A549 (cell line): ENCODE results near the gene ANK2. TPM values are rescaled to one million over a fixed set of nuclear protein-coding genes. Genes with fewer than 3 reads are reported as not detected.

Source experiments
- ATAC-seq, 2 experiments: fragments of 200-7000 bp in 1 of 2; fragments of >200 bp in 1 of 2; cut with Nextera tagmentation in 1 of 2; cut with Tn5 transposase in 1 of 2; 3 replicates each; pipeline versions ENCODE4 v1.8.0 to v1.9.1; 2018 to 2020; ENCODE audit warnings: mild to moderate bottlenecking in 1 of 2, moderate library complexity in 1 of 2
- CTCF ChIA-PET: fragments of 300-600 bp; sonication (Branson Sonifier 250); formaldehyde crosslinking; extraction: SDS; loops from one replicate; lab custom pipeline; 2021; ENCODE audit warnings: antibody characterized with exemption, inconsistent platforms; lab: Yijun Ruan, JAX
- POLR2A ChIA-PET: fragments of 350-600 bp; formaldehyde crosslinking; extraction: SDS; loops from one replicate; lab custom pipeline; 2021; ENCODE audit warnings: antibody characterized with exemption, inconsistent platforms; lab: Yijun Ruan, JAX
- DNase-seq, 2 experiments: peaks; one replicate each; pipeline versions ENCODE4 v3.0.0 to v3.0.0-alpha.2; 2011 to 2016; ENCODE audit warnings: low read depth in 1 of 2, low spot score in 1 of 2
- FAIRE-seq: peaks from 2 replicates; lab custom pipeline; 2011; peaks lifted over from hg19 to GRCh38; lab: Jason Lieb, UNC
- H3K27ac ChIP-seq, 2 experiments: fragments of >200 bp; sonication (Bioruptor Twin); formaldehyde crosslinking; 3 replicates each; pipeline ENCODE4 v1.5.1; 2016 to 2017
- H3K4me1 ChIP-seq: fragments of >200 bp; sonication (Bioruptor Twin); formaldehyde crosslinking; 3 replicates; pipeline ENCODE4 v1.6.1; 2016
- H3K4me2 ChIP-seq: fragments of >200 bp; sonication (Bioruptor Twin); formaldehyde crosslinking; 3 replicates; pipeline ENCODE4 v1.6.1; 2016
- H3K4me3 ChIP-seq: fragments of >200 bp; sonication (Bioruptor Twin); formaldehyde crosslinking; 3 replicates; pipeline ENCODE4 v1.5.1; 2016
- H3K9me3 ChIP-seq: fragments of >200 bp; sonication (Bioruptor Twin); formaldehyde crosslinking; 3 replicates; pipeline ENCODE4 v1.6.1; 2016
- BCL3 ChIP-seq: fragments of >200 bp; sonication (Bioruptor Twin); formaldehyde crosslinking; IDR thresholded peaks from 3 replicates; pipeline ENCODE4 v1.6.1; 2016
- CHD2 ChIP-seq: fragments of 150-350 bp; IDR thresholded peaks from 2 replicates; pipeline ENCODE4 v1.6.1; 2014; ENCODE audit warnings: low read length; ENCODE audit not compliant: partially characterized antibody
- E2F6 ChIP-seq: IDR thresholded peaks from 2 replicates; pipeline ENCODE4 v1.6.1; 2012; ENCODE audit warnings: low read depth, borderline replicate concordance
- EHF ChIP-seq: fragments of 250-450 bp; sonication (Bioruptor Pico); IDR thresholded peaks from 2 replicates; pipeline ENCODE4 v1.5.0; 2020; ENCODE audit warnings: mild to moderate bottlenecking
- ELK1 ChIP-seq: fragments of 150-350 bp; IDR thresholded peaks from 2 replicates; pipeline ENCODE4 v1.6.1; 2014; ENCODE audit warnings: low read depth, mild to moderate bottlenecking, low read length
- GATA3 ChIP-seq: IDR thresholded peaks from 2 replicates; pipeline ENCODE4 v1.6.1; 2012; ENCODE audit warnings: borderline replicate concordance
- HDAC2 ChIP-seq: fragments of 200-600 bp; sonication (generic); IDR thresholded peaks from 2 replicates; pipeline ENCODE4 v1.6.1; 2016
- HES2 ChIP-seq: fragments of >200 bp; sonication (Bioruptor Twin); formaldehyde crosslinking; IDR thresholded peaks from 2 replicates; pipeline ENCODE4 v1.6.1; 2016
- HOXA7 ChIP-seq: fragments of 250-450 bp; sonication (Bioruptor Pico); IDR thresholded peaks from 2 replicates; pipeline ENCODE4 v1.5.0; 2020; ENCODE audit warnings: mild to moderate bottlenecking, moderate library complexity
- HOXB13 ChIP-seq: fragments of 250-450 bp; sonication (Bioruptor Pico); IDR thresholded peaks from 2 replicates; pipeline ENCODE4 v1.5.0; 2020; ENCODE audit warnings: low read depth, mild to moderate bottlenecking, moderate library complexity
- JUN ChIP-seq, 2 experiments: fragments of >200 bp; sonication (Bioruptor Twin); formaldehyde crosslinking; IDR thresholded peaks; 2 replicates in 1 of 2; 3 replicates in 1 of 2; pipeline ENCODE4 v1.6.1; 2016 to 2017
- KDM1A ChIP-seq: fragments of 200-600 bp; sonication (generic); IDR thresholded peaks from 2 replicates; pipeline ENCODE4 v1.6.1; 2016; ENCODE audit warnings: low read depth, mild to moderate bottlenecking
- MAFK ChIP-seq: fragments of 450-650 bp; IDR thresholded peaks from 2 replicates; pipeline ENCODE4 v1.6.1; 2014; ENCODE audit not compliant: partially characterized antibody
- NPAS2 ChIP-seq: fragments of 250-450 bp; sonication (Bioruptor Pico); IDR thresholded peaks from 2 replicates; pipeline ENCODE4 v1.8.0; 2022; ENCODE audit warnings: mild to moderate bottlenecking, moderate library complexity, borderline replicate concordance
- PHF8 ChIP-seq: fragments of 200-600 bp; sonication (generic); IDR thresholded peaks from 2 replicates; pipeline ENCODE4 v1.6.1; 2016; ENCODE audit warnings: low read depth, mild to moderate bottlenecking, antibody characterized with exemption, moderate library complexity, borderline replicate concordance
- POLR2AphosphoS2 ChIP-seq: conservative IDR thresholded peaks from 2 replicates; pipeline ENCODE4 v1.6.1; 2012; ENCODE audit warnings: low read length, improper control_type of control experiment, inconsistent platforms
- REST ChIP-seq: fragments of 200-600 bp; sonication (generic); IDR thresholded peaks from 2 replicates; pipeline ENCODE4 v1.6.1; 2016; ENCODE audit warnings: antibody characterized with exemption, mild to moderate bottlenecking, moderate library complexity
- RFX5 ChIP-seq: fragments of 450-650 bp; IDR thresholded peaks from 2 replicates; pipeline ENCODE4 v1.7.1; 2014; ENCODE audit warnings: antibody characterized with exemption, mild to moderate bottlenecking, moderate library complexity
- RNF2 ChIP-seq: fragments of 200-600 bp; sonication (generic); IDR thresholded peaks from 2 replicates; pipeline ENCODE4 v1.6.1; 2016; ENCODE audit warnings: low read depth, mild to moderate bottlenecking, antibody characterized with exemption, moderate library complexity, borderline replicate concordance
- TP53 ChIP-seq: fragments of 250-450 bp; sonication (Bioruptor Pico); IDR thresholded peaks from 2 replicates; pipeline ENCODE4 v1.5.0; 2021; ENCODE audit warnings: mild to moderate bottlenecking, moderate library complexity
- USF2 ChIP-seq: fragments of 450-650 bp; IDR thresholded peaks from 2 replicates; pipeline ENCODE4 v1.6.1; 2014; ENCODE audit warnings: antibody characterized with exemption
- ZC3H11A ChIP-seq: fragments of 450-650 bp; IDR thresholded peaks from 2 replicates; pipeline ENCODE4 v1.6.1; 2014; ENCODE audit warnings: antibody characterized with exemption, mild to moderate bottlenecking
- ZFP36 ChIP-seq: fragments of 450-650 bp; IDR thresholded peaks from 2 replicates; pipeline ENCODE4 v1.6.1; 2014; ENCODE audit warnings: borderline replicate concordance; ENCODE audit not compliant: partially characterized antibody
- WGBS: methylation state at CpG from one replicate; pipeline ENCODE4 v1.1.6; 2017; ENCODE audit errors: missing lambda C conversion rate; 5-methylcytosine and 5-hydroxymethylcytosine counted together
- polyA plus RNA-seq, 4 experiments: library from polyadenylated mRNA; depleted of rRNA in 3 of 4; stranded (reverse); fragments of >200 nt; fragmentation: RNase III in 1 of 4; extraction: RNeasy Plus Mini Kit Qiagen cat#74134 plus additional on column Dnase treatment in 1 of 4; gene quantifications; 2 replicates in 3 of 4; 3 replicates in 1 of 4; pipeline ENCODE4 v1.2.3, GENCODE V29; 2011 to 2017
- TF ChIP-seq, protein P1 (sequence below): fragments of 250-450 bp; sonication (Bioruptor Pico); IDR thresholded peaks from 2 replicates; pipeline ENCODE4 v1.5.0; 2020; ENCODE audit warnings: low read depth, mild to moderate bottlenecking, moderate library complexity
- TF ChIP-seq, protein P2 (sequence below): IDR thresholded peaks from 2 replicates; pipeline ENCODE4 v1.6.1; 2012

The ANK2 gene
- polyA plus RNA-seq, 2 of the 4 experiments (the other 2 are of a cell fraction) = 1.4 to 3.1 TPM

GRCh38 chr4:113016377-113016776 lies 33.1 kb upstream of the ANK2 start:
- CTCF ChIA-PET = no interaction called here
- no peak overlapping the region for H3K4me3 ChIP-seq

GRCh38 chr4:113020966-113021365 lies 28.5 kb upstream of the ANK2 start:
- 7% methylated on average over 1 of the region's 1 CpG for WGBS
- H3K4me2 ChIP-seq = no peak overlapping the region
- TF ChIP-seq HOXB13 (CRISPR knock-in tag) (no peak), CHD2 (no peak), EHF (CRISPR knock-in tag) (no peak), HOXA7 (CRISPR knock-in tag) (no peak), HDAC2 (no peak), USF2 (no peak), ELK1 (no peak), MAFK (no peak), ZC3H11A (no peak), ZFP36 (no peak), E2F6 (no peak), GATA3 (no peak), NPAS2 (CRISPR knock-in tag) (no peak)

More at GRCh38 chr4:113016377-113016776, 33.1 kb upstream of the ANK2 start:
- TF ChIP-seq GATA3 (no peak), PHF8 (no peak), BCL3 (no peak), TP53 (CRISPR knock-in tag) (no peak), REST (no peak), RFX5 (no peak), HES2 (no peak), KDM1A (no peak), RNF2 (no peak), JUN (IDR thresholded peaks at IDR 0.05) (no peak), POLR2AphosphoS2 (no peak), HDAC2 (no peak)
- TF ChIP-seq, protein P1, sequence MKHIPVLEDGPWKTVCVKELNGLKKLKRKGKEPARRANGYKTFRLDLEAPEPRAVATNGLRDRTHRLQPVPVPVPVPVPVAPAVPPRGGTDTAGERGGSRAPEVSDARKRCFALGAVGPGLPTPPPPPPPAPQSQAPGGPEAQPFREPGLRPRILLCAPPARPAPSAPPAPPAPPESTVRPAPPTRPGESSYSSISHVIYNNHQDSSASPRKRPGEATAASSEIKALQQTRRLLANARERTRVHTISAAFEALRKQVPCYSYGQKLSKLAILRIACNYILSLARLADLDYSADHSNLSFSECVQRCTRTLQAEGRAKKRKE (CRISPR knock-in tag) = no peak
- TF ChIP-seq, protein P2, sequence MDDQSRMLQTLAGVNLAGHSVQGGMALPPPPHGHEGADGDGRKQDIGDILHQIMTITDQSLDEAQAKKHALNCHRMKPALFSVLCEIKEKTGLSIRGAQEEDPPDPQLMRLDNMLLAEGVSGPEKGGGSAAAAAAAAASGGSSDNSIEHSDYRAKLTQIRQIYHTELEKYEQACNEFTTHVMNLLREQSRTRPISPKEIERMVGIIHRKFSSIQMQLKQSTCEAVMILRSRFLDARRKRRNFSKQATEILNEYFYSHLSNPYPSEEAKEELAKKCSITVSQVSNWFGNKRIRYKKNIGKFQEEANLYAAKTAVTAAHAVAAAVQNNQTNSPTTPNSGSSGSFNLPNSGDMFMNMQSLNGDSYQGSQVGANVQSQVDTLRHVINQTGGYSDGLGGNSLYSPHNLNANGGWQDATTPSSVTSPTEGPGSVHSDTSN = no peak
- TF ChIP-seq, all 56 proteins: peak for 0
- H3K4me1 ChIP-seq = no peaks in the 10 kb centered on the region
- H3K9me3 ChIP-seq = no peaks in the 10 kb centered on the region
- no peak for FAIRE-seq
- WGBS = 88% methylated on average over 1 of the region's 1 CpG
- POLR2A ChIA-PET = no interaction called here
- no peak for DNase-seq
- H3K4me2 ChIP-seq = no peak overlapping the region
- no peak overlapping the region for H3K27ac ChIP-seq
- no peak for ATAC-seq

More at GRCh38 chr4:113020966-113021365, 28.5 kb upstream of the ANK2 start:
- no peaks in the 10 kb centered on the region for H3K4me1 ChIP-seq
- CTCF ChIA-PET = no interaction called here
- DNase-seq (no peak), ATAC-seq (no peak), FAIRE-seq (no peak)
- POLR2A ChIA-PET = no interaction called here
- H3K9me3 ChIP-seq = no peaks in the 10 kb centered on the region
- no peak overlapping the region for H3K4me3 ChIP-seq
- H3K27ac ChIP-seq = no peak overlapping the region
